Measurements from ENCODE around the gene GHR. TPM values are rescaled to one million over a fixed set of nuclear protein-coding genes. Genes with fewer than 3 reads are reported as not detected.
A peak's percentile ranks its signal among the peaks of the same experiment; 100 is the strongest.

Gene GHR
- total RNA-seq, 1 experiment from 2014 or later: 1.8 TPM

DNA sequence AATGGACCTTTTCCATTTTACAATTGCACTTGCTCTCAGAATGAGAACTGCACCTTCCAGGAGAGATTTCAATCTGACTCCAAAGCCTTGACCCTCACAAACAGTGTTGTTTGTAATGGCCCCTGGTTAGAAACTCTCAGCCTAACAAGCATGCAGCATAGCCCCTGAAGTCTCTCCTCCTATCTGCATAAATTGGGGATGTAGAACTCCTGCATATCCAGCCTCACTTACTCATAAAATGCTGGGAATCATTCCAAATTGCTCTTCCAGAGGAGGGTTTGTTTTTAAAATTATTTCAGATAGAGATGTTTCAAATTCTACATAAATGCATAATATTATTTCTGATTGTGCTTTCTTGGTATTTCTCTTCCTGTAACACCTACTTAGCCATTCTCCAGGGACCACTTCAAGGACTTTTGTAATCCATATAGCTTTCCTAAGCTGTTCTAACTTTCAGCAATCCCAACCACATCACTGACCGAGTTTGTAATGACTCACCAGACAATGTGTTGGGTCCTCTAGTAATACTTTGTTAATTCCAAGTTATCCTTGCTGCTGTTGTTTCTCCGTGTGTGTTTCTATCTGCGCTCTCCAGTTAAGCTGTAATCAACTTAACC, 189.6 kb downstream of the GHR start:
- intact Hi-C loops (cut with micrococcal nuclease): no loop called here
- H3K4me3 Mint-ChIP-seq (ENCODE audit: unreplicated experiment): no peak overlapping the region
- no peaks in the 10 kb centered on the region for H3K9me3 Mint-ChIP-seq (ENCODE audit: unreplicated experiment)
- peak; percentile 71 for DNase-seq (ENCODE audit: unreplicated experiment)
- no peaks in the 10 kb centered on the region for H3K27me3 Mint-ChIP-seq (ENCODE audit: insufficient read depth, unreplicated experiment)
- TF ChIP-seq, protein P1, sequence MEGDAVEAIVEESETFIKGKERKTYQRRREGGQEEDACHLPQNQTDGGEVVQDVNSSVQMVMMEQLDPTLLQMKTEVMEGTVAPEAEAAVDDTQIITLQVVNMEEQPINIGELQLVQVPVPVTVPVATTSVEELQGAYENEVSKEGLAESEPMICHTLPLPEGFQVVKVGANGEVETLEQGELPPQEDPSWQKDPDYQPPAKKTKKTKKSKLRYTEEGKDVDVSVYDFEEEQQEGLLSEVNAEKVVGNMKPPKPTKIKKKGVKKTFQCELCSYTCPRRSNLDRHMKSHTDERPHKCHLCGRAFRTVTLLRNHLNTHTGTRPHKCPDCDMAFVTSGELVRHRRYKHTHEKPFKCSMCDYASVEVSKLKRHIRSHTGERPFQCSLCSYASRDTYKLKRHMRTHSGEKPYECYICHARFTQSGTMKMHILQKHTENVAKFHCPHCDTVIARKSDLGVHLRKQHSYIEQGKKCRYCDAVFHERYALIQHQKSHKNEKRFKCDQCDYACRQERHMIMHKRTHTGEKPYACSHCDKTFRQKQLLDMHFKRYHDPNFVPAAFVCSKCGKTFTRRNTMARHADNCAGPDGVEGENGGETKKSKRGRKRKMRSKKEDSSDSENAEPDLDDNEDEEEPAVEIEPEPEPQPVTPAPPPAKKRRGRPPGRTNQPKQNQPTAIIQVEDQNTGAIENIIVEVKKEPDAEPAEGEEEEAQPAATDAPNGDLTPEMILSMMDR (IDR thresholded peaks at IDR 0.05; ENCODE audit: unreplicated experiment): no peak
- POLR2A ChIA-PET: interaction anchor here (0.5 to 1.6 kb wide), 10 partner anchors 8 to 744 kb away, joined by 3 to 8 read pairs (median 3); no protein-coding TSS in a partner anchor
- H3K36me3 Mint-ChIP-seq (ENCODE audit: insufficient read depth, unreplicated experiment): peaks cover 7% of the 10 kb centered on the region
- CTCF ChIA-PET: interaction anchor here (0.7 to 1.6 kb wide), 2 partner anchors 30 to 43 kb away, joined by 4 to 8 read pairs; no protein-coding TSS in a partner anchor
- peaks cover 19% of the 10 kb centered on the region for H3K4me1 Mint-ChIP-seq (ENCODE audit: insufficient read depth, unreplicated experiment)
- H3K27ac Mint-ChIP-seq (ENCODE audit: low read depth, unreplicated experiment): no peak overlapping the region
- BruUV-seq (replicated peaks): no TSS peak

DNA sequence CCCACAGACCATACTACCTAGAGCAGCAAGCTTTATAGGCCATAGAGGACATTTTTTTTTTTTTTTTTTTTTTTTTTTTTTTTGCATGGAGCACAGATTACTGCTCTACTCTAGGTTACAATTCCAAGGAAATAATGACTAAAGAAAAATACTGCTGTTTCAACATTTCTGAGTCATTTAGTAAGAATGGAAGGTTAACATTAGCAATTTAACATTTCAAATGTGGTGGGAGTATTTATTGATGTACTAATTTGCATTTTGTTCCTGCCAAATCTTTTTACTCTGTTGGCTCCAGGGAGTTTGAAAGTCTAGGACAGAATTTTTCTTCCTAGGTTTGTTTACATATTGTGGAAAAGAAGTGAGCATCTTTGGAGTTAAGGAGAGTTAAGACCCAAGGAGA, 191.3 kb downstream of the GHR start:
- BruUV-seq (replicated peaks): no TSS peak
- no peak overlapping the region for H3K4me3 Mint-ChIP-seq (ENCODE audit: unreplicated experiment)
- no peaks in the 10 kb centered on the region for H3K27me3 Mint-ChIP-seq (ENCODE audit: insufficient read depth, unreplicated experiment)
- peak; percentile 49 for DNase-seq (ENCODE audit: unreplicated experiment)
- no peak overlapping the region for H3K27ac Mint-ChIP-seq (ENCODE audit: low read depth, unreplicated experiment)
- H3K4me1 Mint-ChIP-seq (ENCODE audit: insufficient read depth, unreplicated experiment): peaks cover 19% of the 10 kb centered on the region
- ChIA-PET CTCF (interaction anchor here (0.7 to 1.6 kb wide), 4 partner anchors 9 to 1201 kb away, joined by 3 to 8 read pairs (median 4); no protein-coding TSS in a partner anchor), POLR2A (interaction anchor here (1.6 kb wide), 1 partner anchor 16 kb away, joined by 3 read pairs; no protein-coding TSS in a partner anchor)
- H3K36me3 Mint-ChIP-seq (ENCODE audit: insufficient read depth, unreplicated experiment): peaks cover 7% of the 10 kb centered on the region
- TF ChIP-seq, protein P1 (IDR thresholded peaks at IDR 0.05; ENCODE audit: unreplicated experiment): no peak
- intact Hi-C loops (cut with micrococcal nuclease): no loop called here
- H3K9me3 Mint-ChIP-seq (ENCODE audit: unreplicated experiment): no peaks in the 10 kb centered on the region

DNA sequence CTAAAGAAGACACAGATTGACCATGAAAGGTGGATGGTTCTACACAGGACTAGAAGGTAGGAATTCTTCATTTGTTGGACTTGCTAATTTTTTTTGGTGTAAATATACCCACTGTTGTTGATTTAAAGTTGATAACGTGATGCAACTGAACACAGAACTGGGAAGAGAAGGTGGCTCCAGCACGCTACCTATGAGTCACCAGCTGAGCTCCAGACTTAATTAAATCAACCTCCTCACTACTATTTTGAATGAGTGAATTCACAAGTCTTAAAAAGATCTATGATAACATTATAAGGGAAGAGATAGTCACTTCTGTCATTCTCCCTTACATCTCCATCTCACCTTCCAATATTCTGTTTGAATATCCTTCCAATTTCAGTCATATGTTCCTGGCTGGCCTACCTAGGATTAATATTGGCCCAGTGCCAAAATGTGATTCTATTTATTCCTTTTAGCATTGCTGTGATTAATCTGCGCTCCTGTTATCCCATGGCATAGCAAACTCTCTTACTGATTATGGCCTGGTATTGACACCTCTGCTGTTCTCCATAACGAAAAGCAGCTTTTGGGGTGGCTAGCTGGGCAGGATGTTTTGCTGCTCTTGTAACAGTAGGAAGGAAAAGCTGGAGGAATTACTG, 197.5 kb downstream of the GHR start:
- TF ChIP-seq, protein P1 (IDR thresholded peaks at IDR 0.05; ENCODE audit: unreplicated experiment): no peak
- H3K4me3 Mint-ChIP-seq (ENCODE audit: unreplicated experiment): no peak overlapping the region
- H3K27me3 Mint-ChIP-seq (ENCODE audit: insufficient read depth, unreplicated experiment): no peaks in the 10 kb centered on the region
- ChIA-PET POLR2A (interaction anchor here (0.8 to 3.0 kb wide), 11 partner anchors 14 to 223 kb away, joined by 3 to 12 read pairs (median 4); partner anchors contain the start of gene GHR), CTCF (interaction anchor here (0.5 to 1.6 kb wide), 10 partner anchors 14 to 501 kb away, joined by 3 to 5 read pairs (median 3); no protein-coding TSS in a partner anchor)
- peaks cover 7% of the 10 kb centered on the region for H3K36me3 Mint-ChIP-seq (ENCODE audit: insufficient read depth, unreplicated experiment)
- peak; percentile 70 for DNase-seq (ENCODE audit: unreplicated experiment)
- peaks cover 23% of the 10 kb centered on the region for H3K4me1 Mint-ChIP-seq (ENCODE audit: insufficient read depth, unreplicated experiment)
- BruUV-seq (replicated peaks): no TSS peak
- H3K9me3 Mint-ChIP-seq (ENCODE audit: unreplicated experiment): no peaks in the 10 kb centered on the region
- H3K27ac Mint-ChIP-seq (ENCODE audit: low read depth, unreplicated experiment): no peak overlapping the region
- intact Hi-C loops (cut with micrococcal nuclease): no loop called here

DNA sequence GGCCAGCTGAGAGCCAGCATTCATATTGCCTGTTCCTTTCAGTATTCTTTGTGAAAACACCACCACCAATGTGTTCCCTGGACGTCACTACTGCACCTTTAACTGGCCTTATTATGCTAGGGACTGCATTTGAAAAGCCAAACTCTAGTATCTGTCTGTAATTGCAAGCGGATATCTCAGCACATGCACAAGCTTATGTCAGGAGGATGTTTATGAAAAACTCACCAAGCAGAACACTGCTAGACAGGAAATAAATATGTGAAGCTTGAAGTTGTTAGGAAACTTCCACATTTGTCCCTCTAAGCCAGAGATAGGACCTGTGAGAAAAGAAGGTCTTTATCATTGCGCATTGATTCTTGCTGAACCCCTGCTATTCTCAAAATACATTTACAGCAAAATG, 198.0 kb downstream of the GHR start:
- DNase-seq (ENCODE audit: unreplicated experiment): no peak
- Mint-ChIP-seq H3K4me3 (ENCODE audit: unreplicated experiment) (no peak overlapping the region), H3K9me3 (ENCODE audit: unreplicated experiment) (no peaks in the 10 kb centered on the region), H3K27me3 (ENCODE audit: insufficient read depth, unreplicated experiment) (no peaks in the 10 kb centered on the region), H3K27ac (ENCODE audit: low read depth, unreplicated experiment) (no peak overlapping the region), H3K36me3 (ENCODE audit: insufficient read depth, unreplicated experiment) (peaks cover 2% of the 10 kb centered on the region), H3K4me1 (ENCODE audit: insufficient read depth, unreplicated experiment) (peaks cover 18% of the 10 kb centered on the region)
- TF ChIP-seq, protein P1 (IDR thresholded peaks at IDR 0.05; ENCODE audit: unreplicated experiment): no peak
- ChIA-PET POLR2A (interaction anchor here (0.6 to 3.0 kb wide), 10 partner anchors 10 to 222 kb away, joined by 3 to 12 read pairs (median 4); partner anchors contain the start of gene GHR), CTCF (interaction anchor here (0.5 to 1.6 kb wide), 10 partner anchors 13 to 500 kb away, joined by 3 to 5 read pairs (median 3); no protein-coding TSS in a partner anchor)
- BruUV-seq (replicated peaks): no TSS peak
- intact Hi-C loops (cut with micrococcal nuclease): no loop called here

All from MCF 10A (cell line).